ENCODE data around the gene HAUS7. TPM values are rescaled to one million over a fixed set of nuclear protein-coding genes. Genes with fewer than 3 reads are reported as not detected.

HAUS7 gene
- polyA plus RNA-seq, 1 donor (not counting 4 experiments of a cell fraction or from before 2014, with no cell fraction given): 13.8 TPM

- no peak for DNase-seq (ENCODE audit: low read depth, low spot score)
- Histone ChIP-seq H3K27ac (ENCODE audit: control insufficient read depth, insufficient read depth, low read length) (no peak overlapping the region), H3K36me3 (ENCODE audit: control insufficient read depth in 2 of 2, extremely low read depth in 1 of 2, insufficient read depth in 2 of 2, low read length in 2 of 2) (no peaks in the 10 kb centered on the region), H3K79me2 (ENCODE audit: control insufficient read depth, insufficient read depth, low read length) (no peaks in the 10 kb centered on the region), H2AFZ (ENCODE audit: control insufficient read depth, low read length) (no peak overlapping the region), H3K4me2 (ENCODE audit: control insufficient read depth, extremely low read depth, insufficient read depth, low read depth, low read length) (no peak overlapping the region), H4K20me1 (ENCODE audit: control insufficient read depth, extremely low read depth, insufficient read depth, low read length) (no peaks in the 10 kb centered on the region), H3K4me1 (ENCODE audit: control insufficient read depth, extremely low read depth, insufficient read depth, low read length) (peaks cover 5% of the 10 kb centered on the region), H3K9ac (ENCODE audit: control insufficient read depth, extremely low read depth, insufficient read depth, low read length) (no peak overlapping the region), H3K4me3 (ENCODE audit: control insufficient read depth in 2 of 3, extremely low read depth in 1 of 3, insufficient read depth in 2 of 3, low read depth in 1 of 3, low read length in 3 of 3) (no peak overlapping the region), H3K27me3 (ENCODE audit: control insufficient read depth, extremely low read depth, insufficient read depth, low read length) (no peaks in the 10 kb centered on the region), H3K9me3 (ENCODE audit: control insufficient read depth, low read depth, low read length) (no peaks in the 10 kb centered on the region), H3K9me1 (ENCODE audit: control insufficient read depth, extremely low read depth, insufficient read depth, low read length) (no peaks in the 10 kb centered on the region)
- FAIRE-seq: no peak
- TF ChIP-seq CTCF (optimal IDR thresholded peaks at IDR 0.05 in 1 of 3, IDR thresholded peaks at IDR 0.05 in 1 of 3, conservative IDR thresholded peaks at IDR 0.05 in 1 of 3; ENCODE audit: extremely low read depth in 1 of 3, insufficient read depth in 2 of 3, low read length in 3 of 3) (no peak), EZH2 (IDR thresholded peaks at IDR 0.05; ENCODE audit: low read length) (no peak)
- dilution Hi-C loops (cut with MboI; ENCODE audit: extremely low pct_ligation_motif_present, low sequenced_read_pairs): no loop called here
Measured at GRCh38 chrX:153446636-153446936, 23.8 kb downstream of the HAUS7 start.

- no peaks in the 10 kb centered on the region for H3K9me3 ChIP-seq (ENCODE audit: control insufficient read depth, low read depth, low read length)
- no peak for FAIRE-seq
- TF ChIP-seq EZH2 (IDR thresholded peaks at IDR 0.05; ENCODE audit: low read length) (no peak), CTCF (optimal IDR thresholded peaks at IDR 0.05 in 1 of 3, IDR thresholded peaks at IDR 0.05 in 1 of 3, conservative IDR thresholded peaks at IDR 0.05 in 1 of 3; ENCODE audit: extremely low read depth in 1 of 3, insufficient read depth in 2 of 3, low read length in 3 of 3) (no peak)
- no peaks in the 10 kb centered on the region for H3K9me1 ChIP-seq (ENCODE audit: control insufficient read depth, extremely low read depth, insufficient read depth, low read length)
- no peak for DNase-seq (ENCODE audit: low read depth, low spot score)
- no peaks in the 10 kb centered on the region for H3K36me3 ChIP-seq (ENCODE audit: control insufficient read depth in 2 of 2, extremely low read depth in 1 of 2, insufficient read depth in 2 of 2, low read length in 2 of 2)
- H3K79me2 ChIP-seq (ENCODE audit: control insufficient read depth, insufficient read depth, low read length): no peaks in the 10 kb centered on the region
- no peak within 1 kb of the TSS for H3K4me2 ChIP-seq (ENCODE audit: control insufficient read depth, extremely low read depth, insufficient read depth, low read depth, low read length)
- no peak within 1 kb of the TSS for H3K27ac ChIP-seq (ENCODE audit: control insufficient read depth, insufficient read depth, low read length)
- H3K27me3 ChIP-seq (ENCODE audit: control insufficient read depth, extremely low read depth, insufficient read depth, low read length): no peaks in the 10 kb centered on the region
- no peak within 1 kb of the TSS for H3K9ac ChIP-seq (ENCODE audit: control insufficient read depth, extremely low read depth, insufficient read depth, low read length)
- no peaks in the 10 kb centered on the region for H4K20me1 ChIP-seq (ENCODE audit: control insufficient read depth, extremely low read depth, insufficient read depth, low read length)
- dilution Hi-C loops (cut with MboI; ENCODE audit: extremely low pct_ligation_motif_present, low sequenced_read_pairs): no loop called here
- H3K4me1 ChIP-seq (ENCODE audit: control insufficient read depth, extremely low read depth, insufficient read depth, low read length): peaks cover 10% of the 10 kb centered on the region
- no peak within 1 kb of the TSS for H2AFZ ChIP-seq (ENCODE audit: control insufficient read depth, low read length)
- H3K4me3 ChIP-seq (ENCODE audit: control insufficient read depth in 2 of 3, extremely low read depth in 1 of 3, insufficient read depth in 2 of 3, low read depth in 1 of 3, low read length in 3 of 3): no peak within 1 kb of the TSS
Measured at GRCh38 chrX:153445856-153446635, 24.3 kb downstream of the HAUS7 start, which contains the start of gene TREX2. Gene TREX2 (minus strand): TSS chrX:153446056. CDS start chrX:153445430, 626 bp downstream.

Data from keratinocyte (primary cell).